ENCODE measurements around the gene TUBB3.

- TF ChIP-seq, protein P1, sequence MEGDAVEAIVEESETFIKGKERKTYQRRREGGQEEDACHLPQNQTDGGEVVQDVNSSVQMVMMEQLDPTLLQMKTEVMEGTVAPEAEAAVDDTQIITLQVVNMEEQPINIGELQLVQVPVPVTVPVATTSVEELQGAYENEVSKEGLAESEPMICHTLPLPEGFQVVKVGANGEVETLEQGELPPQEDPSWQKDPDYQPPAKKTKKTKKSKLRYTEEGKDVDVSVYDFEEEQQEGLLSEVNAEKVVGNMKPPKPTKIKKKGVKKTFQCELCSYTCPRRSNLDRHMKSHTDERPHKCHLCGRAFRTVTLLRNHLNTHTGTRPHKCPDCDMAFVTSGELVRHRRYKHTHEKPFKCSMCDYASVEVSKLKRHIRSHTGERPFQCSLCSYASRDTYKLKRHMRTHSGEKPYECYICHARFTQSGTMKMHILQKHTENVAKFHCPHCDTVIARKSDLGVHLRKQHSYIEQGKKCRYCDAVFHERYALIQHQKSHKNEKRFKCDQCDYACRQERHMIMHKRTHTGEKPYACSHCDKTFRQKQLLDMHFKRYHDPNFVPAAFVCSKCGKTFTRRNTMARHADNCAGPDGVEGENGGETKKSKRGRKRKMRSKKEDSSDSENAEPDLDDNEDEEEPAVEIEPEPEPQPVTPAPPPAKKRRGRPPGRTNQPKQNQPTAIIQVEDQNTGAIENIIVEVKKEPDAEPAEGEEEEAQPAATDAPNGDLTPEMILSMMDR (IDR thresholded peaks at IDR 0.05): no peak
- no peak for TF ChIP-seq POLR2A (IDR thresholded peaks at IDR 0.05)
These were observed 21.6 kb downstream of the TUBB3 start for GRCh38 chr16:89944773-89945172.
